AG04450 (cell line): Measurements from ENCODE around the gene HEPN1. TPM values are rescaled to one million over a fixed set of nuclear protein-coding genes. Genes with fewer than 3 reads are reported as not detected.

Experiments
- CTCF ChIA-PET: fragments of 300-600, 350-600 bp; formaldehyde crosslinking; extraction: SDS; loops from one replicate; lab custom pipeline; 2022; ENCODE audit warnings: antibody characterized with exemption, inconsistent platforms; lab: Charles Lee
- POLR2A ChIA-PET: fragments of 350-600 bp; formaldehyde crosslinking; extraction: SDS; loops from one replicate; lab custom pipeline; 2021; ENCODE audit warnings: antibody characterized with exemption, inconsistent platforms; lab: Yijun Ruan, JAX
- DNase-seq: peaks from one replicate; pipeline ENCODE4 v3.0.0-alpha.2; 2011; ENCODE audit warnings: low read depth, low spot score
- H3K27ac ChIP-seq: one replicate; pipeline ENCODE4 v1.5.1; 2012; ENCODE audit warnings: low read depth, low read length, control low read depth
- H3K27me3 ChIP-seq: one replicate; pipeline ENCODE4 v1.6.0; 2012; ENCODE audit warnings: low read length; ENCODE audit not compliant: control insufficient read depth, insufficient read depth
- H3K4me3 ChIP-seq: 2 replicates; pipeline ENCODE4 v1.5.1; 2011; ENCODE audit warnings: mild to moderate bottlenecking, low read depth, low read length, control low read depth
- H3K9me3 ChIP-seq: 2 replicates; pipeline ENCODE4 v1.5.1; 2012; ENCODE audit warnings: low read length; ENCODE audit not compliant: control insufficient read depth, insufficient read depth
- CTCF ChIP-seq: IDR thresholded peaks from 2 replicates; pipeline ENCODE4 v1.5.1; 2011; ENCODE audit warnings: low read depth, low read length, control low read depth, inconsistent platforms
- polyA plus RNA-seq: library from polyadenylated mRNA; depleted of rRNA; stranded (reverse); fragments of >200 nt; gene quantifications from 2 replicates; pipeline ENCODE4 v1.2.3, GENCODE V29; 2011

Gene HEPN1
- polyA plus RNA-seq, 1 experiment = not detected

- Histone ChIP-seq H3K9me3 (no peaks in the 10 kb centered on the region; the same call in 1 of the 2 replicates), H3K27me3 (peaks cover 21% of the 10 kb centered on the region), H3K4me3 (peak overlapping the region; percentile 73), H3K27ac (peak overlapping the region; percentile 97)
- peak; percentile 94 for DNase-seq
- ChIA-PET POLR2A (interaction anchor here (0.5 to 1.6 kb wide), 14 partner anchors 14 to 236 kb away, joined by 3 to 31 read pairs (median 6); partner anchors contain the start of genes CCDC15, MSANTD2, ROBO4 and TMEM218), CTCF (interaction anchor here (0.5 to 1.8 kb wide), 87 partner anchors 8 to 727 kb away, joined by 3 to 43 read pairs (median 4); partner anchors contain the start of genes CCDC15, HEPACAM, HEPN1 and ROBO4)
- peak; percentile 65 for TF ChIP-seq CTCF
Observed at GRCh38 chr11:124875943-124876817, 42.9 kb upstream of the HEPN1 start.

GRCh38 chr11:124876818-124877630 is 42.0 kb upstream of the HEPN1 start:
- POLR2A ChIA-PET = interaction anchor here (0.5 to 1.6 kb wide), 13 partner anchors 14 to 160 kb away, joined by 3 to 31 read pairs (median 6); partner anchors contain the start of genes CCDC15, MSANTD2 and ROBO4
- TF ChIP-seq CTCF = no peak
- Histone ChIP-seq H3K27ac (peak overlapping the region; percentile 97), H3K9me3 (no peaks in the 10 kb centered on the region; the same call in 1 of the 2 replicates), H3K27me3 (peaks cover 14% of the 10 kb centered on the region), H3K4me3 (peak overlapping the region; percentile 73)
- DNase-seq = no peak
- CTCF ChIA-PET = interaction anchor here (0.5 to 1.8 kb wide), 84 partner anchors 7 to 726 kb away, joined by 3 to 43 read pairs (median 4); partner anchors contain the start of genes CCDC15, HEPACAM, HEPN1 and ROBO4

- peak overlapping the region; percentile 2 for H3K27ac ChIP-seq
- CTCF ChIA-PET = interaction anchor here (1.3 kb wide), 1 partner anchor 11 kb away, joined by 7 read pairs; no protein-coding TSS in a partner anchor
- no peak for DNase-seq
- no peak for TF ChIP-seq CTCF
- no peaks in the 10 kb centered on the region; the same call in 1 of the 2 replicates for H3K9me3 ChIP-seq
- H3K27me3 ChIP-seq = peaks cover 9% of the 10 kb centered on the region
- peak overlapping the region; percentile 73 for H3K4me3 ChIP-seq
- POLR2A ChIA-PET = no interaction called here
Observed at GRCh38 chr11:124877631-124877909, 41.5 kb upstream of the HEPN1 start.

- H3K27me3 ChIP-seq = peaks cover 3% of the 10 kb centered on the region
- H3K4me3 ChIP-seq = peak overlapping the region; percentile 73
- POLR2A ChIA-PET = no interaction called here
- CTCF ChIA-PET = interaction anchor here (1.2 to 1.3 kb wide), 2 partner anchors 12 to 20 kb away, joined by 4 to 7 read pairs; partner anchors contain the start of gene ROBO4
- DNase-seq = no peak
- no peak for TF ChIP-seq CTCF
- no peak overlapping the region for H3K27ac ChIP-seq
- no peaks in the 10 kb centered on the region; the same call in 1 of the 2 replicates for H3K9me3 ChIP-seq
Observed at GRCh38 chr11:124877910-124878758, 40.9 kb upstream of the HEPN1 start.
